Esophagus muscularis mucosa (tissue), 3 donors: ENCODE data around the gene IGFBP1.

ENCODE experiments used
- CTCF ChIP-seq, 3 experiments: fragments of 200-600 bp in 2 of 3; fragments of 450-650 bp in 1 of 3; sonication (generic) in 2 of 3; IDR thresholded peaks; one replicate each; pipeline ENCODE4 v1.5.1; 2017 to 2019; ENCODE audit warnings: antibody characterized with exemption in 3 of 3, mild to moderate bottlenecking in 2 of 3, moderate library complexity in 1 of 3
- POLR2A ChIP-seq: fragments of 450-650 bp; IDR thresholded peaks from one replicate; pipeline ENCODE4 v1.6.1; 2017; ENCODE audit warnings: antibody characterized with exemption, moderate library complexity, mild to moderate bottlenecking, low read depth
- POLR2AphosphoS5 ChIP-seq, 2 donors: sonication (generic); formaldehyde crosslinking; IDR thresholded peaks; one replicate each; pipeline ENCODE4 v1.6.1; 2017; ENCODE audit warnings: antibody characterized with exemption in 2 of 2

DNA sequence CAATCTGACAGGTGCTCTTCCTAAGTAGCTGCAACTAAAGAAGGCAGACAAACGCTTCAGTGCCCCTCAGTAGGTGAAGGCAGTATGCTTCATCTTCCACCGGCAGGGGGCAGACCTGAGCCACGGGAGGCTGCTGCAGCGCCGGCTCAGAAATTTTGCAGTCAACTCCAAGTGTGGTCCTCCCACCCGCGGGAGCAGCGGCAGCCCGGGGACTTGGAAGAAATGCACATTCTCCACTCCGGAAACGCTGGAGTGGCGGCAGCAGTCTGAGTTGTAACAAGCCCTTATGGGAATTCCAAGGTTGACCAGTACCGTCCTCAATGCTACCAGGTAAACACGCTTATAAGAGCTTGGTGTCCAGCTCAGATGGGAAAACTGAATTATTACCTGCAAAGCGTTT is 29.4 kb downstream of the IGFBP1 start:
- TF ChIP-seq CTCF (IDR thresholded peaks at IDR 0.05) (peak; percentile 82 to 97 (median 93)), POLR2AphosphoS5 (IDR thresholded peaks at IDR 0.05) (peak in 1 of 2 donors; percentile 39), POLR2A (no peak)
